ENCODE data around the gene PDE4D. TPM values are rescaled to one million over a fixed set of nuclear protein-coding genes. Genes with fewer than 3 reads are reported as not detected.

The PDE4D gene
- total RNA-seq, 1 donor from 2014 or later: 11.8 TPM

GRCh38 chr5:59856358-59856757 is 37.2 kb downstream of the PDE4D start:
- no peaks in the 10 kb centered on the region for H3K9me3 Mint-ChIP-seq
- no peak for TF ChIP-seq CTCF (conservative IDR thresholded peaks at IDR 0.05)
- H3K27ac Mint-ChIP-seq (ENCODE audit: unreplicated experiment): no peak overlapping the region
- peaks cover 3% of the 10 kb centered on the region for H3K27me3 Mint-ChIP-seq (ENCODE audit: low read depth)
- DNase-seq (ENCODE audit: low read depth, low spot score): no peak
- H3K4me1 Mint-ChIP-seq: no peaks in the 10 kb centered on the region
- H3K36me3 Mint-ChIP-seq (ENCODE audit: low read depth): no peaks in the 10 kb centered on the region
- no peak overlapping the region for H3K4me3 Mint-ChIP-seq

- no peak for DNase-seq (ENCODE audit: low read depth, low spot score)
- no peak for TF ChIP-seq CTCF (conservative IDR thresholded peaks at IDR 0.05)
- H3K4me1 Mint-ChIP-seq: no peaks in the 10 kb centered on the region
- H3K27ac Mint-ChIP-seq (ENCODE audit: unreplicated experiment): no peak overlapping the region
- H3K9me3 Mint-ChIP-seq: no peaks in the 10 kb centered on the region
- no peaks in the 10 kb centered on the region for H3K27me3 Mint-ChIP-seq (ENCODE audit: low read depth)
- H3K4me3 Mint-ChIP-seq: no peak overlapping the region
- H3K36me3 Mint-ChIP-seq (ENCODE audit: low read depth): no peaks in the 10 kb centered on the region
These were observed 42.8 kb downstream of the PDE4D start for GRCh38 chr5:59850766-59851165.

GRCh38 chr5:59847586-59847985 is 45.9 kb downstream of the PDE4D start:
- H3K4me3 Mint-ChIP-seq: no peak overlapping the region
- no peaks in the 10 kb centered on the region for H3K4me1 Mint-ChIP-seq
- no peak for TF ChIP-seq CTCF (conservative IDR thresholded peaks at IDR 0.05)
- H3K36me3 Mint-ChIP-seq (ENCODE audit: low read depth): no peaks in the 10 kb centered on the region
- H3K27ac Mint-ChIP-seq (ENCODE audit: unreplicated experiment): no peak overlapping the region
- no peak for DNase-seq (ENCODE audit: low read depth, low spot score)
- no peaks in the 10 kb centered on the region for H3K9me3 Mint-ChIP-seq
- no peaks in the 10 kb centered on the region for H3K27me3 Mint-ChIP-seq (ENCODE audit: low read depth)

GRCh38 chr5:59845730-59846129 is 47.8 kb downstream of the PDE4D start:
- Mint-ChIP-seq H3K36me3 (ENCODE audit: low read depth) (no peaks in the 10 kb centered on the region), H3K4me3 (no peak overlapping the region), H3K9me3 (no peaks in the 10 kb centered on the region), H3K4me1 (no peaks in the 10 kb centered on the region), H3K27ac (ENCODE audit: unreplicated experiment) (no peak overlapping the region), H3K27me3 (ENCODE audit: low read depth) (peaks cover 7% of the 10 kb centered on the region)
- TF ChIP-seq CTCF (conservative IDR thresholded peaks at IDR 0.05): no peak
- DNase-seq (ENCODE audit: low read depth, low spot score): no peak

- no peaks in the 10 kb centered on the region for H3K9me3 Mint-ChIP-seq
- no peak overlapping the region for H3K27ac Mint-ChIP-seq (ENCODE audit: unreplicated experiment)
- DNase-seq (ENCODE audit: low read depth, low spot score): no peak
- no peaks in the 10 kb centered on the region for H3K4me1 Mint-ChIP-seq
- no peak overlapping the region for H3K4me3 Mint-ChIP-seq
- H3K27me3 Mint-ChIP-seq (ENCODE audit: low read depth): peaks cover 12% of the 10 kb centered on the region
- TF ChIP-seq CTCF (conservative IDR thresholded peaks at IDR 0.05): no peak
- no peaks in the 10 kb centered on the region for H3K36me3 Mint-ChIP-seq (ENCODE audit: low read depth)
These were observed 49.9 kb downstream of the PDE4D start for GRCh38 chr5:59843511-59844213.
